K562 (cell line): ENCODE measurements around the gene GARRE1. TPM values are rescaled to one million over a fixed set of nuclear protein-coding genes. Genes with fewer than 3 reads are reported as not detected.

Experiments
- AFF1 ChIP-seq, 2 experiments: fragments of 450-650 bp; IDR thresholded peaks; 2 replicates each; pipeline ENCODE4 v1.6.1; 2018; ENCODE audit warnings: mild to moderate bottlenecking in 2 of 2, low read depth in 1 of 2; ENCODE audit not compliant: partially characterized antibody in 2 of 2
- ARID3B ChIP-seq: fragments of 250-450 bp; sonication (Bioruptor Pico); IDR thresholded peaks from 2 replicates; pipeline ENCODE4 v1.4.0; 2020; ENCODE audit warnings: borderline replicate concordance
- ATF2 ChIP-seq: sonication (generic); formaldehyde crosslinking; IDR thresholded peaks from 2 replicates; pipeline ENCODE4 v1.8.1; 2022; ENCODE audit warnings: missing genetic modification reagents
- BRD4 ChIP-seq: fragments of 200-600 bp; sonication (generic); IDR thresholded peaks from 2 replicates; pipeline ENCODE4 v1.6.1; 2017; ENCODE audit warnings: inconsistent platforms
- E2F1 ChIP-seq: sonication (generic); formaldehyde crosslinking; IDR thresholded peaks from 2 replicates; pipeline ENCODE4 v1.8.1; 2023; ENCODE audit warnings: mild to moderate bottlenecking, missing genetic modification reagents, moderate library complexity
- HMGN3 ChIP-seq: IDR thresholded peaks from 2 replicates; pipeline ENCODE4 v1.6.1; 2011; ENCODE audit warnings: borderline replicate concordance, low read depth, mild to moderate bottlenecking, mixed read lengths, low read length; ENCODE audit not compliant: insufficient read length; ENCODE audit errors: extremely low read depth
- KAT7 ChIP-seq: sonication (generic); formaldehyde crosslinking; IDR thresholded peaks from 2 replicates; pipeline ENCODE4 v1.8.0; 2022; ENCODE audit warnings: missing genetic modification reagents, mild to moderate bottlenecking, borderline replicate concordance
- L3MBTL2 ChIP-seq: fragments of 450-650 bp; IDR thresholded peaks from 2 replicates; pipeline ENCODE4 v1.6.1; 2016; ENCODE audit warnings: mild to moderate bottlenecking, moderate library complexity
- NR0B1 ChIP-seq: fragments of 450-650 bp; IDR thresholded peaks from one replicate; pipeline ENCODE4 v1.6.1; 2018; ENCODE audit warnings: mild to moderate bottlenecking, moderate library complexity; ENCODE audit not compliant: partially characterized antibody
- PHF8 ChIP-seq: fragments of 200-600 bp; sonication (generic); IDR thresholded peaks from 2 replicates; pipeline ENCODE4 v1.6.1; 2012; ENCODE audit warnings: mixed run types, mild to moderate bottlenecking, inconsistent platforms, low read length, moderate library complexity, borderline replicate concordance
- PTRF ChIP-seq: fragments of 450-650 bp; IDR thresholded peaks from 2 replicates; pipeline ENCODE4 v1.6.1; 2016; ENCODE audit warnings: mild to moderate bottlenecking, missing genetic modification characterization, missing compliant biosample characterization
- TAL1 ChIP-seq: fragments of 450-650 bp; IDR thresholded peaks from 2 replicates; pipeline ENCODE4 v1.6.1; 2016; ENCODE audit warnings: mild to moderate bottlenecking
- TFAP4 ChIP-seq: sonication (generic); formaldehyde crosslinking; IDR thresholded peaks from 2 replicates; pipeline ENCODE4 v1.8.0; 2022; ENCODE audit warnings: missing genetic modification reagents, mild to moderate bottlenecking, moderate library complexity, borderline replicate concordance
- ZNF140 ChIP-seq: fragments of 250-450 bp; sonication (Bioruptor Pico); IDR thresholded peaks from 2 replicates; pipeline ENCODE4 v1.8.0; 2021; ENCODE audit warnings: moderate library complexity, mild to moderate bottlenecking, inconsistent platforms
- ZNF780A ChIP-seq: fragments of 250-450 bp; sonication (Bioruptor Pico); IDR thresholded peaks from 2 replicates; pipeline ENCODE4 v1.5.0; 2021; ENCODE audit warnings: mild to moderate bottlenecking
- ZSCAN29 ChIP-seq: fragments of 450-650 bp; IDR thresholded peaks from 2 replicates; pipeline ENCODE4 v1.6.1; 2017
- polyA plus RNA-seq, 8 experiments: library from polyadenylated mRNA; depleted of rRNA in 4 of 8; stranded (reverse) in 5 of 8; unstranded in 3 of 8; fragments of >200 nt; fragmentation: Nextera tagmentation in 2 of 8; fragmentation: Illumina TruSeq in 1 of 8; extraction: Ambion mirVana in 2 of 8; extraction: Trizol in 1 of 8; gene quantifications; 2 replicates each; pipeline versions ENCODE4 v1.2.1 to v1.2.3, GENCODE V29; 2011 to 2014; ENCODE audit warnings: inconsistent platforms in 1 of 8, missing spikeins in 1 of 8
- total RNA-seq, 7 experiments: library from RNA; depleted of rRNA in 6 of 7; stranded (reverse); fragments of >200 nt in 6 of 7; fragmentation: Illumina TruSeq in 2 of 7; extraction: Trizol in 2 of 7; gene quantifications; 2 replicates each; pipeline versions ENCODE4 v1.2.1 to v1.2.3, GENCODE V29; 2011 to 2021; ENCODE audit warnings: low replicate concordance in 1 of 7

The GARRE1 gene
- total and polyA plus RNA-seq, 9 of the 15 experiments (the other 6 are each of a cell fraction or from before 2014, with no cell fraction given) = 1.6 to 12.8 (median 7.5) TPM

GRCh38 chr19:34254698-34255432, 511 bp downstream of the GARRE1 start (continued):
- no peak for TF ChIP-seq E2F1 (CRISPR knock-in tag)
- TF ChIP-seq AFF1 (IDR thresholded peaks at IDR 0.05; ENCODE audit: low read depth in 1 of 2, partially characterized antibody in 2 of 2) = no peak
- TF ChIP-seq KAT7 (CRISPR knock-in tag) = no peak
- no peak for TF ChIP-seq ARID3B
- TF ChIP-seq ZSCAN29 = no peak
- no peak for TF ChIP-seq HMGN3
- TF ChIP-seq NR0B1 = no peak
- TF ChIP-seq L3MBTL2 = peak; percentile 63; the same call in 1 of the 2 replicates
- peak; percentile 62; the same call in 1 of the 2 replicates for TF ChIP-seq PHF8
- peak; percentile 18; the same call in 1 of the 2 replicates for TF ChIP-seq TAL1
- no peak for TF ChIP-seq PTRF (tag)
- no peak for TF ChIP-seq ATF2 (CRISPR knock-in tag)
- no peak for TF ChIP-seq ZNF780A
- TF ChIP-seq BRD4 = no peak
- peak; percentile 17; the same call in 1 of the 2 replicates for TF ChIP-seq TFAP4 (CRISPR knock-in tag)
- no peak for TF ChIP-seq ZNF140 (CRISPR knock-in tag)
